GM19467 (cell line): ENCODE results near the gene CREB5.

Experiments
- ATAC-seq: cut with Tn5 transposase; IDR thresholded peaks from one replicate; pipeline ENCODE4 v1.9.1; 2021; ENCODE audit warnings: mild to moderate bottlenecking, moderate library complexity; ENCODE audit not compliant: unreplicated experiment

The CREB5 gene

GRCh38 chr7:28627896-28628295 is 215.6 kb downstream of the CREB5 start:
- ATAC-seq, result no peak

- ATAC-seq, result no peak
Observed at GRCh38 chr7:28629216-28629842, 217.0 kb downstream of the CREB5 start.

DNA sequence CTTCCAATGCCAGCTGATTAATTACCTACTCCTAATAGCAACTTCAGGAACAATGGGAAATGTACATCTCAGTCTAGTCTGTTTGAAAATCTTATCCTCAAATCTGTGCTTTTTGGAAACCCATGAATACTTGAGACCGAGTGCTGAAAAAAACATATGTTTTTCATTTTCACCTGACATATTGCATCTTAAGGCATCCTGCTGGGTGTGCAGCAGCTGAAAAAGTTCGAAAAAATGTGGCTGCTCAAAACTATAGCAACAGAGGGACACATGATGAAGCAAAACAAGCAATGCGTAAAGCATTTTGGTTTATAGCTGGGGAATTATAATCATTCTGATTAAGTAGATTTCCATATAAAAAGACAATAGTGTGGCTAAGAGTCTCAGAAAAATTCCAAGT is 218.0 kb downstream of the CREB5 start:
- no peak for ATAC-seq

GRCh38 chr7:28631995-28632394 is 219.7 kb downstream of the CREB5 start:
- ATAC-seq, result no peak

- ATAC-seq, result no peak
Observed at GRCh38 chr7:28638914-28639313, 226.6 kb downstream of the CREB5 start.

DNA sequence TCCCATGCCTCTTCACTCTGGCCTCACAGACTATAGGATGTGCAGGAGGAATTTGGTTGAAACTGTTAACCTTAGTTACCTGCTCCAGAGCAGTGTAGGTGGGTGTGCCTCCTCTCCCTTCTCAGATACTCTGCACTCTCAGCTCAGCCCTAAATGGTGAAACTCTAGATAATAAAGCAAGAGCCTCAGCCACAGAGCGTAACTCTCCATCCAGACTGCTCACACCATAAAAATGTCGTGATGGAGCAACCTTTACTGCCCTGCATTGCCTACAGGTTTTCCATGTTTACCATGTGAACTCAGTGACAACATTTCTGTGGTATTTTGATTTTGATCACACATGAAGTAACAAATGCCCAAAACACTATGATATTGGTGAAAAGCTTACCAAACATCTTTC is 227.7 kb downstream of the CREB5 start:
- no peak for ATAC-seq

DNA sequence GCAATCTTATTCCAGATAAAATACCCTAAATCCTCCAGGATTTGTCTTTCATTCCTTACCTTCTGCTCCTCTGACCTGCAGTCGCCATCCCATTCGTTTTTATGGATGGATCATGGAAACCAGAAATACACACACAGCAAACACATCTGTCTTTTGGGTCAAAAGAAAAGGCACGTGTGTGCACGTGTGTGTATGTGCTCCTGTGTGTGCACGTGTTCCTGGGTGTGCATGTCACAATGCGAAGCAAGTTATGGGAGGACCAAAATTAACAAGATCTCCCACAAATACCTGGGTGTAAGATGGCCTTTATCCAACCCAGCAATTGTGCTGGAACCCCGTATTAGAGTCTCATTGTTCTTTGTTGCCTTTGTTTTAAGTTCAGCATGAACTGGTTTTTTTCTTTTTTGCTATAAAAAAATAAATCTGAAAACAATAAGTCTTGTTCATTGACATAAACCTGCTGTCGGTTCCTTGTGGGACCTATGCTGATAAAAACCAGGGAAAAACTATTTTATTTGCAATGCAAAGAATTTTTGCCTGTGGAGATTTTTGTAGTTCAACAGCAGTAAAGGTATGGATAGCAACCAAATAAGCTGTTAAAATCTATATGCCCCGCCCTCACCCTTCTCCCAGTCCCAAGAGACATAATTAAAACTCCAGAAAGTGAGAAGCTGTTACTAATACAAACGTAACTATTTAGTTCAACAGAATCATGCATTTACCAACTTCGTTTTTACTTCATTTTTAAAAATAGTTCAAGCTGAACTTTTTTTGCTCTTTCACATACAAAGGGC is 229.6 kb downstream of the CREB5 start:
- ATAC-seq, result no peak

DNA sequence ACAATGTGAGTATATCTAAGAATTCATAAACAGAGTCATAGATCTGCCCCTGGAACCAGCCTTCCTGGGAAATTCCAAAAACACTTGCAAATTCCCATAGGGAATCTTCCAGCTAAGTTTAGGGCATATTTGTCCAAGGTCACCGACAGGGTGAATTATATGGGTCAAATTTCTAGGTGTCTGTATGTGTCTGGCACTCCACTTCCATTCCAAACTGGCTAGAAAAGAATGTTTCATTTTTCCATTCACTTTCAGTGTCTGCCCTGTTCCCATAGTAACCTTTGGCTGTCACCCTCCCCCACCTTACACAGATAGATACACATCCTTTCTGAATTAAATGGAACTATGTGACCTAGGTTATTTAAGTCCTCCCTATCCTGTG is 230.9 kb downstream of the CREB5 start:
- ATAC-seq, result no peak

- ATAC-seq, result no peak
Observed at GRCh38 chr7:28643584-28644340, 231.4 kb downstream of the CREB5 start.

DNA sequence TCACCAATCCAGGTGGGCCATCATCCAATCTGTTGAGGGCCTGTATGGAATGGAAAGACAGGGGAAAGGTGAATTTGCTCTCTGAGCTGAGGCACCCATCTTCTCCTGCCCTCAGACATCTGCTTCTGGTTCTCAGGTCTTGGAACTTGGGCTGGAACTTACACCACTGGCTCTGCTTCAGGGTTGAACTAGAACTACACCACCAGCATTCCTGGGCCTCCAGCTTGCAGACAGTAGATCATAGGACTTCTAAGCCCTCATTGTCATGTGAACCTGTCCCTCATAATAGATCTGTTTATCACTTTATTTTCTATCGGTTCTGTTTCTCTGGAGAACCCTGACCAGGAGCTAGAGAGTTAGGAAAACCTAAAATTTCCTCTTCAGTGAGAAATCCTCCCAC is 233.5 kb downstream of the CREB5 start:
- no peak for ATAC-seq

DNA sequence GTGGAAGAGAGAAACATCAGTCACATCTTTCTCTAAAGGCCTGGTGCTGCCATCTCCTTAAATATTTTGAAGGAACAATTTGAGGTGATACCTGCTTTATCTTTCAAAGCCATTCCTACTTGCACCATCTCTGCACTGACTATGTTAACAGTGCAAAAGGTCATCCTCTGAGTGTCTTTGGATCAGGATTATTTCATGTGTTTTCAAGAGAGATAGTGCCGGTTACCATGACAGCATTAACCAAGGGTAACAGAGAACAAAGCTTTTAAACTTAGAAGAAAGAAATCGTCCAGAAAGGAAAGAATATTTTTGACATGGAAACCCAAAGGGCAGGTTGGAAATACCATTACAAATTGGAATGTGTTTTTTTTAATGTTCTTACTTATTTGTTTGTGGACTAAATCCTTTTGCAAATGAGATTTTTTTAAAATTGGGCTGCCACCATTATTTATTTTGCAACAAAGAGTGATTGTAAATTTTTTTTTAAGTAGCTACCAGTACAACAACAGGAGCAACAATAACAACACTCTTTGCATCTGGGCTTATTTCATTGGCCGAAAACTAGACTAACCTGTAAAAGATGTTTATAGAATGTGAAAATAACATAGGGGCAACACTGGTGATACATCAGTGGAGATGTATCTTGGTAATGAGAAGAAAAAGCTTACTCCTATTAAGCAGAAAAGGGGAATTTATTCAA is 234.2 kb downstream of the CREB5 start:
- ATAC-seq, result no peak

DNA sequence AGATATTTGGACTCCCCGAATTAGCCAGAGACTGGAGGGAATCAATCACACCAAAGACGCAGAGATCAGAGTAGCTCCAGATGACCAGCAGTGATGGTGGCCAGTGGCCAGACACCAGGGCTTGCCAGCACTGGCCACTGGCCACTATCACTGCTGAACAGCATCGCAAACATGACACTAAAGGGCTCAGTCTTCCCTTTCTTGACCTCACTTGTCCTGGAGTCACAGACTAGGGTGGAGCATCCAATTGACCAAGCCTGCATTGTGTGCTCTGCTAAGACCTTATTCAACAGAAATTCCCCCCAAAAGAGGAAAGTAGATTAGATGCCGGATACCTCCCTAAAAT is 234.7 kb downstream of the CREB5 start:
- no peak for ATAC-seq

DNA sequence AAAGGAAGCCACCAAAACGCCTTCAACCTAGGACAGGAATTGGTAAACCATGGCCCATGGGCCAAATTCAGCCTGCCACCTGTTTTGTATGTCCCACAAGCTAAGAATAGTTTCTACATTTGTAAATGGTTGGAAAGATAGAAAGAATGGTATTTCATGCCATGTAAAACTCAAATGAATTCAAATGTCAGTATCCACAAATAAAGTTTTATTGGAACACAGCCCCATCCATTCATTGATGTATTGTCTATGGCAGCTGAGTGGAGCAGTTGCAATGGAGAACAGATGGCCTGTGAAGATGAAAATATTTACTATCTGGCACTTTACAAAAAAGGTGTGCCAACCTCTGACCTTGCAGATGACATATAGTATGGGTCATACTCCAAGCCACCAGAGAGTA is 236.9 kb downstream of the CREB5 start:
- no peak for ATAC-seq

- ATAC-seq, result no peak
Observed at GRCh38 chr7:28649811-28650210, 237.5 kb downstream of the CREB5 start.

DNA sequence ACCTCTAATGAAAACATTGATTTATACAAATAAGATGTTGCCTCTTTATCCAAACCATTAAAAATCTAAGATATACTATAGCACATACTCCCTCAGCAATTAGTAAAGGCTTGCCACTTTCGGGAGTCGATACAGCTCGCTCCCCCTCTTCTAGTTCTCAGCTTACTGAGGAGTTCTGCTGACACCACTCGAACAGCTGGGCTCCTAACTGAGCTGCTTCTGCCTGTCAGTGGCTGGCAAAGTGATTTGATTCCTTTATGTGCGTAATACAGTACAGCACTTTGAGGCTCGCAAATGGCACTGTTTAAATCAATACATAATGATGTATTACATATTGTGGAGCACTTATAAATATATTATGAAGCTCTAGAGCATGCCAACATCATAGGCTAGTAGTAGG is 241.8 kb downstream of the CREB5 start:
- no peak for ATAC-seq

GRCh38 chr7:28656529-28656928 is 244.2 kb downstream of the CREB5 start:
- ATAC-seq, result no peak

GRCh38 chr7:28658381-28658780 is 246.1 kb downstream of the CREB5 start:
- ATAC-seq, result no peak

DNA sequence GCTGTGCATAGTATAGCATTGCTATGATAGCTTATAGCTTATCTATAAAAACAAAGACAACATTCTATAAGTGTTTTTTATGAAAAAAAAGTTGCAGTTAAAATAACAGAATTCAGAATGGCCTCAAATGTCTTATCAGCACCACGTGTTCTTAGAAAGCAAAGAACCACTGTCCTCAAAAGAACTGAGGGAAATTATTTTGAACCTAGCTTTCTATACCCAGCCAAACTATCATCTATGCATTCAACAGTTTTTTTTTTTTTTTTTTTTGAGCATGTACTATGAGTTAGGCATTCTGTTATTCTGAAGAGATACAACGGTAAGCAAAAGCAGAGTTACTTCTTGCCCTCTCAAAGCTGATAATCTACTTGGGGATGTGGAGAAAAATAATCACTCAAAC is 247.8 kb downstream of the CREB5 start:
- ATAC-seq, result no peak

- ATAC-seq, result no peak
Observed at GRCh38 chr7:28661826-28662595, 249.7 kb downstream of the CREB5 start.

GRCh38 chr7:28666154-28666553 is 253.8 kb downstream of the CREB5 start:
- ATAC-seq, result no peak

DNA sequence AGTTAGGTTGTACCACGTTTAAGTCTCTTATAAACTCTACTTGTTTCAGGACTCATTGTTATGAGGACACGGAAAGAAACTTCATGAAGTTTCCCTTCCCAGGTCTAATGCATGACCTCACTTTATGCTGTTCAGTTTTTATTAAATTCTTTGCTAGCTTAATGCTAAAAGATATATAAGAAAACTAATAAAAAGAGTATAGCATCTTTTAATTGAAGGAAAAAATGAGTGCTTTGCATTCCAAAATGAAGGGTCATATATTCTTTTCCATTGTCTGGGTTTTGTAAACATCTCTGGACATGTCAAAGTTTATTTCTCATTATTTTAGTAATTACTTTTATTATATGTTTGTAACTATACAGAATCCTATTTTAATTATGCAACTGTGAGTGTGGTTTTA is 255.8 kb downstream of the CREB5 start:
- no peak for ATAC-seq
